BLaER1 treated with 17β-estradiol and CSF1 and Interleukin-3, amounts not matched to agents 10 nM and 100 nM (cell line): ENCODE data around the gene AIF1.

ENCODE experiments used
- H3K27ac ChIP-seq, 11 experiments: shearing (Covaris generic); formaldehyde crosslinking; 2 replicates each; pipeline ENCODE4 v1.8.1; 2022
- H3K27me3 ChIP-seq, 11 experiments: shearing (Covaris generic); formaldehyde crosslinking; 2 replicates each; pipeline ENCODE4 v1.8.1; 2022
- H3K36me3 ChIP-seq, 11 experiments: shearing (Covaris generic); formaldehyde crosslinking; 2 replicates each; pipeline ENCODE4 v1.8.1; 2022
- H3K4me1 ChIP-seq, 10 experiments: shearing (Covaris generic); formaldehyde crosslinking; 2 replicates each; pipeline ENCODE4 v1.8.1; 2022
- H3K4me2 ChIP-seq, 11 experiments: shearing (Covaris generic); formaldehyde crosslinking; 2 replicates each; pipeline ENCODE4 v1.8.1; 2022
- H3K4me3 ChIP-seq, 10 experiments: shearing (Covaris generic); formaldehyde crosslinking; 2 replicates each; pipeline ENCODE4 v1.8.1; 2022
- H3K9ac ChIP-seq, 11 experiments: shearing (Covaris generic); formaldehyde crosslinking; 2 replicates each; pipeline ENCODE4 v1.8.1; 2022
- H3K9me3 ChIP-seq, 11 experiments: shearing (Covaris generic); formaldehyde crosslinking; replicated peaks in 1 of 11; 2 replicates each; pipeline ENCODE4 v1.8.1; 2022
- H4K20me1 ChIP-seq, 11 experiments: shearing (Covaris generic); formaldehyde crosslinking; 2 replicates each; pipeline ENCODE4 v1.8.1; 2022
- Cebpa-rat ChIP-seq, 11 experiments: shearing (Covaris generic); IDR thresholded peaks; 2 replicates each; pipeline ENCODE4 v1.8.1; 2022

Gene AIF1

GRCh38 chr6:31631209-31631608 is 16.2 kb downstream of the AIF1 start:
- H4K20me1 ChIP-seq: peaks cover 66 to 100% (median 99%) of the 10 kb centered on the region in 11 experiments; a peak in 21 of 22 replicates
- H3K9ac ChIP-seq: peak overlapping the region in 3 of 11 experiments; percentile 15 to 29 (median 22); a peak in 2 of 22 replicates
- peaks cover 100% of the 10 kb centered on the region in 11 experiments for H3K36me3 ChIP-seq
- no peak overlapping the region for H3K4me3 ChIP-seq
- no peaks in the 10 kb centered on the region for H3K4me1 ChIP-seq
- no peak overlapping the region for H3K27ac ChIP-seq
- TF ChIP-seq Cebpa-rat (IDR thresholded peaks at IDR 0.05): no peak
- H3K27me3 ChIP-seq: no peaks in the 10 kb centered on the region
- H3K4me2 ChIP-seq: no peak overlapping the region
- H3K9me3 ChIP-seq: no peaks in the 10 kb centered on the region

GRCh38 chr6:31631681-31632278 is 16.7 kb downstream of the AIF1 start:
- Histone ChIP-seq H3K4me3 (no peak overlapping the region), H3K9me3 (no peaks in the 10 kb centered on the region), H4K20me1 (peaks cover 67 to 100% (median 99%) of the 10 kb centered on the region in 11 experiments; a peak in 21 of 22 replicates), H3K27me3 (no peaks in the 10 kb centered on the region), H3K36me3 (peaks cover 100% of the 10 kb centered on the region in 11 experiments), H3K27ac (no peak overlapping the region; a peak in 1 of 22 replicates), H3K4me2 (no peak overlapping the region), H3K9ac (peak overlapping the region in 6 of 11 experiments; percentile 1 to 48 (median 34); a peak in 6 of 22 replicates), H3K4me1 (peaks cover 0 to 4% (median 0%) of the 10 kb centered on the region in 10 experiments; a peak in 2 of 20 replicates)
- no peak for TF ChIP-seq Cebpa-rat (IDR thresholded peaks at IDR 0.05)

- H3K27me3 ChIP-seq: no peaks in the 10 kb centered on the region
- peaks cover 0 to 10% (median 0%) of the 10 kb centered on the region in 10 experiments; a peak in 3 of 20 replicates for H3K4me1 ChIP-seq
- no peak overlapping the region for H3K4me2 ChIP-seq
- peaks cover 72 to 100% (median 98%) of the 10 kb centered on the region in 11 experiments; a peak in 21 of 22 replicates for H4K20me1 ChIP-seq
- peaks cover 100% of the 10 kb centered on the region in 11 experiments for H3K36me3 ChIP-seq
- peak overlapping the region in 7 of 11 experiments; percentile 1 to 48 (median 30); a peak in 8 of 22 replicates for H3K9ac ChIP-seq
- no peak overlapping the region; a peak in 2 of 22 replicates for H3K27ac ChIP-seq
- no peak for TF ChIP-seq Cebpa-rat (IDR thresholded peaks at IDR 0.05)
- no peaks in the 10 kb centered on the region for H3K9me3 ChIP-seq
- H3K4me3 ChIP-seq: no peak overlapping the region
Observed at GRCh38 chr6:31632279-31632946, 17.4 kb downstream of the AIF1 start.

- no peak overlapping the region for H3K4me2 ChIP-seq
- peaks cover 61 to 98% (median 96%) of the 10 kb centered on the region in 11 experiments; a peak in 21 of 22 replicates for H4K20me1 ChIP-seq
- no peak overlapping the region for H3K27ac ChIP-seq
- H3K27me3 ChIP-seq: no peaks in the 10 kb centered on the region
- H3K4me3 ChIP-seq: no peak overlapping the region
- H3K9me3 ChIP-seq: no peaks in the 10 kb centered on the region
- peaks cover 0 to 10% (median 0%) of the 10 kb centered on the region in 10 experiments; a peak in 3 of 20 replicates for H3K4me1 ChIP-seq
- no peak for TF ChIP-seq Cebpa-rat (IDR thresholded peaks at IDR 0.05)
- H3K9ac ChIP-seq: peak overlapping the region in 5 of 11 experiments; percentile 1 to 41 (median 15); a peak in 4 of 22 replicates
- H3K36me3 ChIP-seq: peaks cover 98 to 99% (median 98%) of the 10 kb centered on the region in 11 experiments
Observed at GRCh38 chr6:31633447-31633846, 18.4 kb downstream of the AIF1 start.

- Histone ChIP-seq H3K4me2 (no peak overlapping the region), H3K27ac (no peak overlapping the region), H3K9me3 (no peaks in the 10 kb centered on the region), H4K20me1 (peaks cover 59 to 98% (median 95%) of the 10 kb centered on the region in 11 experiments; a peak in 21 of 22 replicates), H3K9ac (peak overlapping the region in 7 of 11 experiments; percentile 8 to 41 (median 20); a peak in 4 of 22 replicates), H3K4me1 (peaks cover 1 to 10% (median 3%) of the 10 kb centered on the region in 10 experiments; a peak in 12 of 20 replicates), H3K4me3 (no peak overlapping the region), H3K36me3 (peaks cover 98 to 99% (median 98%) of the 10 kb centered on the region in 11 experiments), H3K27me3 (no peaks in the 10 kb centered on the region)
- no peak for TF ChIP-seq Cebpa-rat (IDR thresholded peaks at IDR 0.05)
Observed at GRCh38 chr6:31634131-31634530, 19.1 kb downstream of the AIF1 start.

GRCh38 chr6:31634969-31635575 is 20.0 kb downstream of the AIF1 start:
- Histone ChIP-seq H3K27me3 (no peaks in the 10 kb centered on the region), H3K9ac (peak overlapping the region in 4 of 11 experiments; percentile 16 to 28 (median 22); a peak in 4 of 22 replicates), H4K20me1 (peaks cover 66 to 98% (median 96%) of the 10 kb centered on the region in 11 experiments; a peak in 21 of 22 replicates), H3K27ac (no peak overlapping the region), H3K4me3 (no peak overlapping the region), H3K9me3 (no peaks in the 10 kb centered on the region), H3K4me2 (no peak overlapping the region), H3K36me3 (peaks cover 98 to 99% (median 98%) of the 10 kb centered on the region in 11 experiments), H3K4me1 (peaks cover 8 to 16% (median 11%) of the 10 kb centered on the region in 10 experiments; a peak in 14 of 20 replicates)
- TF ChIP-seq Cebpa-rat (IDR thresholded peaks at IDR 0.05): no peak

GRCh38 chr6:31636698-31637596 is 21.9 kb downstream of the AIF1 start:
- Histone ChIP-seq H3K9ac (0 out of 22 replicates have a peak overlapping the region, but pooled peaks of 1 of the 11 experiments have one; percentile 15), H3K4me3 (no peak overlapping the region), H3K4me2 (peak overlapping the region in 2 of 11 experiments; percentile 30 to 36; a peak in 2 of 22 replicates), H3K4me1 (peaks cover 8 to 23% (median 12%) of the 10 kb centered on the region in 10 experiments; a peak in 14 of 20 replicates), H3K27me3 (no peaks in the 10 kb centered on the region), H3K36me3 (peaks cover 98 to 99% (median 98%) of the 10 kb centered on the region in 11 experiments), H3K27ac (no peak overlapping the region), H3K9me3 (no peaks in the 10 kb centered on the region), H4K20me1 (peaks cover 56 to 98% (median 95%) of the 10 kb centered on the region in 11 experiments; a peak in 21 of 22 replicates)
- no peak for TF ChIP-seq Cebpa-rat (IDR thresholded peaks at IDR 0.05)

- peaks cover 8 to 23% (median 12%) of the 10 kb centered on the region in 10 experiments; a peak in 14 of 20 replicates for H3K4me1 ChIP-seq
- H3K36me3 ChIP-seq: peaks cover 96 to 99% (median 97%) of the 10 kb centered on the region in 11 experiments
- TF ChIP-seq Cebpa-rat (IDR thresholded peaks at IDR 0.05): no peak
- H3K4me3 ChIP-seq: no peak overlapping the region
- no peaks in the 10 kb centered on the region for H3K27me3 ChIP-seq
- peak overlapping the region in 3 of 11 experiments; percentile 29 to 45 (median 42); a peak in 4 of 22 replicates for H3K4me2 ChIP-seq
- H3K27ac ChIP-seq: peak overlapping the region in 5 of 11 experiments; percentile 1 to 39 (median 17); a peak in 5 of 22 replicates
- peaks cover 39 to 94% (median 83%) of the 10 kb centered on the region in 11 experiments; a peak in 21 of 22 replicates for H4K20me1 ChIP-seq
- H3K9ac ChIP-seq: peak overlapping the region in 2 of 11 experiments; percentile 8 to 12; a peak in 2 of 22 replicates
- H3K9me3 ChIP-seq: no peaks in the 10 kb centered on the region
Observed at GRCh38 chr6:31639043-31639442, 24.0 kb downstream of the AIF1 start.
